Heart right ventricle (tissue), 16 donors: ENCODE measurements around the gene KCNT1. TPM values are rescaled to one million over a fixed set of nuclear protein-coding genes. Genes with fewer than 3 reads are reported as not detected.

ENCODE experiments used
- ATAC-seq, 8 donors: fragments of 200-7000 bp; cut with Tn5 transposase; one replicate each; pipeline ENCODE4 v1.9.1; 2020; ENCODE audit warnings: mild to moderate bottlenecking in 8 of 8, moderate library complexity in 8 of 8, moderate number of reproducible peaks in 1 of 8
- DNase-seq, 2 donors: peaks; one replicate each; pipeline ENCODE4 v3.0.0-alpha.2; 2020
- H3K27ac ChIP-seq, 10 donors: fragments of 200-600 bp; sonication (generic) in 2 of 10; one replicate each; pipeline versions ENCODE4 v1.5.0 to v1.8.0; 2020 to 2022; ENCODE audit warnings: mild to moderate bottlenecking in 3 of 10
- H3K27me3 ChIP-seq, 7 donors: fragments of 200-600 bp; one replicate each; pipeline ENCODE4 v1.8.0; 2021 to 2022; ENCODE audit warnings: mild to moderate bottlenecking in 2 of 7
- H3K36me3 ChIP-seq, 9 donors: fragments of 200-600 bp; sonication (generic) in 1 of 9; one replicate each; pipeline versions ENCODE4 v1.5.0 to v1.8.0; 2020 to 2022; ENCODE audit warnings: mild to moderate bottlenecking in 2 of 9
- H3K4me1 ChIP-seq, 9 donors: fragments of 200-600 bp; sonication (generic) in 1 of 9; one replicate each; pipeline versions ENCODE4 v1.5.0 to v1.8.0; 2020 to 2022; ENCODE audit warnings: mild to moderate bottlenecking in 4 of 9
- H3K4me3 ChIP-seq, 10 donors: fragments of 200-600 bp; sonication (generic) in 2 of 10; one replicate each; pipeline versions ENCODE4 v1.5.0 to v1.8.0; 2020 to 2022; ENCODE audit warnings: mild to moderate bottlenecking in 7 of 10, moderate library complexity in 2 of 10
- H3K9me3 ChIP-seq, 11 donors: fragments of 200-600 bp in 10 of 11; sonication (generic) in 2 of 11; one replicate each; pipeline versions ENCODE4 v1.5.0 to v1.8.0; 2013 to 2022; ENCODE audit warnings: mild to moderate bottlenecking in 2 of 11, control low read depth in 1 of 11, moderate library complexity in 1 of 11
- WGBS, 2 donors: extraction: QIAGEN DNeasy Blood & Tissue Kit; methylation state at CpG; one replicate each; pipeline ENCODE4 v1.1.7; 2013; ENCODE audit warnings: inconsistent platforms in 1 of 2; 5-methylcytosine and 5-hydroxymethylcytosine counted together
- intact Hi-C, 10 donors: fragments of 100-400 bp; cut with DNase I; formaldehyde crosslinking; loops; one replicate each; pipeline versions ENCODE4 v1.11.1 to v1.14.2; 2022
- polyA plus RNA-seq, 2 donors: library from polyadenylated mRNA; stranded (reverse); fragments of 200-250 nt; gene quantifications; one replicate each; pipeline ENCODE4 v1.2.3, GENCODE V29; 2013
- total RNA-seq, 10 donors: library from RNA; stranded (reverse); fragmentation: NEBNext Ultra II Directional in 3 of 10; extraction: Animal tissue kit (Norgen Biotek cat#: 25700) in 3 of 10; gene quantifications; one replicate each; pipeline versions ENCODE4 v1.2.1 to v1.2.4, GENCODE V29; 2021 to 2023
- TF ChIP-seq, protein P1 (sequence below), 9 donors: fragments of 200-600 bp; sonication (generic) in 2 of 9; IDR thresholded peaks; one replicate each; pipeline versions ENCODE4 v1.5.0 to v1.8.0; 2021 to 2022; ENCODE audit warnings: antibody characterized with exemption in 9 of 9, mild to moderate bottlenecking in 5 of 9, moderate library complexity in 1 of 9
- donor health status: Arrhythmogenic right ventricular cardiomyopathy.
- donor health status: ischemic (EF 13 %, LVEDD 7.1; RV severe dilation, severe dysfunction).
- donor health status: healthy with polysubstance abuse.
- donor health status: DM: no; HTN: yes; CAD: no.
- donor health status: DM: no; HTN: no; CAD: no.
- donor health status: ischemic (EF 25% LVEDD 6.9; RV normal size, moderate dysfunction).
- donor health status: ischemic (EF 25% LVEDD 5.7; RV mildly dilated, moderate dysfunction).
- donor health status: healthy.
- donor health status: DM: yes; HTN: yes; CAD: no.
- donor health status: Ischemic cardiomyopathy.
- donor health status: ischemic (EF 35%, LVEDD 5.7; RV mildly dilated, moderate dysfunction).
- donor health status: nonischemic (EF 11% LVEDD 7.7; RV severe dilation, severe dysfunction).
- donor health status: DM: yes; HTN: yes; CAD: no.
- donor health status: PGD.
- donor health status: ischemic (EF 29% LVEDD 5.4; RV normal size, mild dysfunction).
- donor health status: nonischemic (EF 23%, LVEDD 6.1; RV moderate dilation, normal function).

Gene KCNT1
- total and polyA plus RNA-seq, 12 donors: 0.14 to 14.1 (median 4.2) TPM

DNA sequence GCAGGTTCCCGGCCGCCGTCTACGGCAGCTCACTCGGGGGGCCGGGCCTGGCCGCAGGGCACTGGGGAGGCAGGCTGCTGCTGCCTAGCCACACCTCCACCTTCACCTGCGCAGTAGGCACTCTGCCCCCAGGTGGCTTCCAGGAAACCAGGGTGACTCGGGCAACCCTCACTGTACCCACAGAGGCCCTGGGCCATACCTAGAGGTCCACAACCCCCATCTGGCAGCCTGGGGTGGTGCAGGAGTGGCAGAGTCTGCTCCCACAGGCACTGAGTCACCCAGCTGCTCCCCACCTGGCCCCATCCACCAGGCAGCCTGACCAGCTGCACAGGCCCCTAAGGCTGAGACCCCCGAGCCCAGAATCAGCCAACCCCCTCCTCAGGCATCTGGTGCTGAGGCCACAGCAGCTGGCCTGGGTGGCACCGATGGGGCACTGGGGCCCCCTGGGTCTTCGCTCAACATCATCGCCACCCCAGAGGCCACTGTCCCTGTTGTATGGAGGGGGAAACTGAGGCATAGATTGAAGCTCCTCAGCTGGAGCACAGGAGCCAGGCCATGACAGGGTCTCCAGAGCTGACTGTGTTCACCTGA, 70.2 kb downstream of the KCNT1 start:
- no peak for DNase-seq
- no peak overlapping the region for H3K27ac ChIP-seq
- H3K27me3 ChIP-seq: peaks cover 0 to 11% (median 0%) of the 10 kb centered on the region in 7 donors
- no peaks in the 10 kb centered on the region for H3K36me3 ChIP-seq
- ATAC-seq: no peak
- TF ChIP-seq, protein P1, sequence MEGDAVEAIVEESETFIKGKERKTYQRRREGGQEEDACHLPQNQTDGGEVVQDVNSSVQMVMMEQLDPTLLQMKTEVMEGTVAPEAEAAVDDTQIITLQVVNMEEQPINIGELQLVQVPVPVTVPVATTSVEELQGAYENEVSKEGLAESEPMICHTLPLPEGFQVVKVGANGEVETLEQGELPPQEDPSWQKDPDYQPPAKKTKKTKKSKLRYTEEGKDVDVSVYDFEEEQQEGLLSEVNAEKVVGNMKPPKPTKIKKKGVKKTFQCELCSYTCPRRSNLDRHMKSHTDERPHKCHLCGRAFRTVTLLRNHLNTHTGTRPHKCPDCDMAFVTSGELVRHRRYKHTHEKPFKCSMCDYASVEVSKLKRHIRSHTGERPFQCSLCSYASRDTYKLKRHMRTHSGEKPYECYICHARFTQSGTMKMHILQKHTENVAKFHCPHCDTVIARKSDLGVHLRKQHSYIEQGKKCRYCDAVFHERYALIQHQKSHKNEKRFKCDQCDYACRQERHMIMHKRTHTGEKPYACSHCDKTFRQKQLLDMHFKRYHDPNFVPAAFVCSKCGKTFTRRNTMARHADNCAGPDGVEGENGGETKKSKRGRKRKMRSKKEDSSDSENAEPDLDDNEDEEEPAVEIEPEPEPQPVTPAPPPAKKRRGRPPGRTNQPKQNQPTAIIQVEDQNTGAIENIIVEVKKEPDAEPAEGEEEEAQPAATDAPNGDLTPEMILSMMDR (IDR thresholded peaks at IDR 0.05): no peak
- intact Hi-C loops: loop anchor here in 1 of 10 donors (10.0 kb wide), 1 partner anchor 157 kb away; a partner anchor contains a TSS
- 83 to 93% methylated on average over 13 of the region's 13 CpGs for WGBS, 2 donors
- no peak overlapping the region for H3K4me3 ChIP-seq
- H3K9me3 ChIP-seq: peaks cover 0 to 3% (median 0%) of the 10 kb centered on the region in 11 donors
- no peaks in the 10 kb centered on the region for H3K4me1 ChIP-seq

DNA sequence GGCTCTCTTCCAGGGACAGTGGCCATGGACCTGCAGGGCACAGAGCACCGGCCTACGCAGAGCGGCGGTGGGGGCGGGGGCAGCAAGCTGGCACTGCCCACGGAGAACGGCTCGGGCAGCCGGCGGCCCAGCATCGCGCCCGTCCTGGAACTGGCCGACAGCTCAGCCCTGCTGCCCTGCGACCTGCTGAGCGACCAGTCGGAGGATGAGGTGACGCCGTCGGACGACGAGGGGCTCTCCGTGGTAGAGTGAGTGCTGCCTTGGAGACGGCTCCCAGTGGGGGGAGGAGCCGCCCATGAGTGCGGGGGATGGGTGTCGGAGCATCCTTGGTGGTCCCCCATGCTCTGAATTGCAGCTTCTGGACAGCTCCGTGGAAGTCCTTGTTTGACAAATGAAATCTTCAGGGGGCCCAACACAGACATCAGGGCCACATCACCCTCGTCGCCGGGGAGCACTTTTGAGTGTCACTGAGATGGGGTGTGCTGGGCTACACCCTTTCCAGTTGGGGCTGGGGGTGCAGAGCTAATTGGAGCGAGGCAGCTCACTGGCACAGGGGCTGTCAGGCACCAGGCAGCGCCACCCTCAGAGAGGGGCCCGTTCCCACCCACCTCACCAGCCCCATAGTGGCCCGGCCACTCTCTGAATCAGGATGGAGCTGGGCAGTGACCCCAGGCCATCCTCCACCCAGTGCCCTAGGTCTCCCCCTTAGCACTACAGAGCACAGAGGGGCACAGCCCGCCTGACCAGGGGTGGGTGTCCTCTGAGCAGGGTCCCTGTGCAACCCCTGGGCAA, 70.9 kb downstream of the KCNT1 start:
- Histone ChIP-seq H3K9me3 (no peaks in the 10 kb centered on the region), H3K27me3 (peaks cover 0 to 11% (median 0%) of the 10 kb centered on the region in 7 donors), H3K4me3 (no peak overlapping the region), H3K4me1 (no peaks in the 10 kb centered on the region), H3K36me3 (no peaks in the 10 kb centered on the region), H3K27ac (no peak overlapping the region)
- intact Hi-C loops: loop anchor here in 1 of 10 donors (10.0 kb wide), 1 partner anchor 158 kb away; a partner anchor contains a TSS
- TF ChIP-seq, protein P1 (IDR thresholded peaks at IDR 0.05): no peak
- WGBS, 2 donors: 66 to 71% methylated on average over 33 to 36 of the region's 36 CpGs
- ATAC-seq (no peak), DNase-seq (no peak)

DNA sequence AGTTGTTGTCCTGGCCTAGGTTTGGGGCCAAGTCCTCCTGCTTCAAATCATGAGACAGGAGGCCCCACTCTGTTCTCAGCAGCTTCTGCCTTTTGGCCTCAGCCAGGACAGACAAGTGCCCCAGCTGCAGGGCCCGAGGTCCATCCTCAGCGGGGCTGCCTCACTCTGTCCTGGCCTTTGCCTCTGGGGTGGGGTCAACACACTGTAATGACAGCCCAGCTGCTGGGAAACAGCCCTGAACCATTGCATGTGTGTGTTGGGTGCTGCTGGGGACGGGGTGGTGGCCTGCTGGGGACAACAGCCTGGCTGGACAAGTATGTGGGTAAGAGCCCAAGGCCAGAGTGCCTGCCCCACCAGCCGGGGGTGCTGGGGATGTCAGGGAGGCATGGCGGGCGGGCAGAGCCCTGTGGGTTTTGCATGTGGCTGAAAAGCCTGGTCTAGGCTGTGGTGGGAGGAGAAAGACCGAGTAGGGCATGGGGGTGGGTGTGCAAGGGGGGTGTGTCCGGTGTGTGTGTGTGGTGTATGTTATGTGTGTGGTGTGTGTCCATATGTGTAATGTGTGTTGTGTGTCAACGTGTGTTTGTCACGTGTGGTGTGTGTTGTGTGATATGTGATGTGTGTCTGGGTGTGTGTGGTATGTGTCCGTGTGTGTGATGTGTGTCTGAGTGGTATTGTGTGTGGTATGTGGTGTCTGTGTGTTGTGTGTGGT, 71.7 kb downstream of the KCNT1 start:
- H3K4me3 ChIP-seq: no peak overlapping the region
- DNase-seq: no peak
- peaks cover 0 to 11% (median 0%) of the 10 kb centered on the region in 7 donors for H3K27me3 ChIP-seq
- WGBS, 2 donors: 79 to 83% methylated on average over 11 of the region's 11 CpGs
- no peak for ATAC-seq
- H3K36me3 ChIP-seq: no peaks in the 10 kb centered on the region
- TF ChIP-seq, protein P1 (IDR thresholded peaks at IDR 0.05): no peak
- H3K4me1 ChIP-seq: no peaks in the 10 kb centered on the region
- intact Hi-C loops: loop anchor here in 1 of 10 donors (10.0 kb wide), 1 partner anchor 159 kb away; a partner anchor contains a TSS
- H3K9me3 ChIP-seq: no peaks in the 10 kb centered on the region
- no peak overlapping the region for H3K27ac ChIP-seq

DNA sequence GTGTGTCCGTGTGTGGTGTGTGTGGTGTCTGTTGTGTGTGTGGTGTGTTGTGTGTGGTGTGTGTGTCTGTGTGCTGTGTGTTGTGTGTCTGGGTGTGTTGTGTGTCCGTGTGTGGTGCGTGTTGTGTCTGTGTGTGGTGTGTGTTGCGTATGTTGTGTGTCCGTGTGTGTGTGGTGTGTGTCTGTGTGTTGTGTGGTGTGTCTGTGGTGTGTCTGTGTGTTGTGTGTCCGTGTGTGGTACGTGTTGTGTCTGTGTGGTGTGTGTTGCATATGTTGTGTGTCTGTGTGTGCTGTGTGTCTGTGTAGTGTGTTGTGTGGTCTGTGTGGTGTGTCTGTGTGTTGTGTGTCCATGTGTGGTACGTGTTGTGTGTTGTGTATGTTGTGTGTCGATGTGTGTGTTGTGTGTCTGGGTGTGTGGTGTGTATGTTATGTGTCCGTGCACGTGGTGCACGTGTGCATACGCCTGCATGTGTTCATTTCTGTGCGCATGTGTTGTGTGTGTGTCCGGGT, 72.3 kb downstream of the KCNT1 start:
- intact Hi-C loops: loop anchor here in 1 of 10 donors (10.0 kb wide), 1 partner anchor 159 kb away; a partner anchor contains a TSS
- Histone ChIP-seq H3K4me1 (no peaks in the 10 kb centered on the region), H3K27ac (no peak overlapping the region), H3K9me3 (no peaks in the 10 kb centered on the region), H3K4me3 (no peak overlapping the region), H3K36me3 (no peaks in the 10 kb centered on the region), H3K27me3 (peaks cover 0 to 11% (median 0%) of the 10 kb centered on the region in 7 donors)
- no peak for DNase-seq
- ATAC-seq: no peak
- WGBS, 2 donors: 89 to 94% methylated on average over 15 of the region's 15 CpGs
- TF ChIP-seq, protein P1 (IDR thresholded peaks at IDR 0.05): no peak
